Measurements from ENCODE around the gene SHLD1. TPM values are rescaled to one million over a fixed set of nuclear protein-coding genes. Genes with fewer than 3 reads are reported as not detected.
"Not testable (repeated sequence)": the region's sequence is repeated elsewhere in the genome, so short reads cannot be mapped to it uniquely, and the experiment has no call there.

Gene SHLD1, protein sequence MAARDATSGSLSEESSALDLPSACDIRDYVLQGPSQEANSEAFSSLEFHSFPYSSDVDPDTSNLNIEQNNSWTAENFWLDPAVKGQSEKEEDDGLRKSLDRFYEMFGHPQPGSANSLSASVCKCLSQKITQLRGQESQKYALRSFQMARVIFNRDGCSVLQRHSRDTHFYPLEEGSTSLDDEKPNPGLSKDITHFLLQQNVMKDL
- total RNA-seq (ENCODE audit: unreplicated experiment), result 7.1 TPM
- long read RNA-seq, partial matches to known transcripts, result 1 of 8 reads
- long read RNA-seq, other reads (novel, unspliced or antisense), result 2 of 8 reads

DNA sequence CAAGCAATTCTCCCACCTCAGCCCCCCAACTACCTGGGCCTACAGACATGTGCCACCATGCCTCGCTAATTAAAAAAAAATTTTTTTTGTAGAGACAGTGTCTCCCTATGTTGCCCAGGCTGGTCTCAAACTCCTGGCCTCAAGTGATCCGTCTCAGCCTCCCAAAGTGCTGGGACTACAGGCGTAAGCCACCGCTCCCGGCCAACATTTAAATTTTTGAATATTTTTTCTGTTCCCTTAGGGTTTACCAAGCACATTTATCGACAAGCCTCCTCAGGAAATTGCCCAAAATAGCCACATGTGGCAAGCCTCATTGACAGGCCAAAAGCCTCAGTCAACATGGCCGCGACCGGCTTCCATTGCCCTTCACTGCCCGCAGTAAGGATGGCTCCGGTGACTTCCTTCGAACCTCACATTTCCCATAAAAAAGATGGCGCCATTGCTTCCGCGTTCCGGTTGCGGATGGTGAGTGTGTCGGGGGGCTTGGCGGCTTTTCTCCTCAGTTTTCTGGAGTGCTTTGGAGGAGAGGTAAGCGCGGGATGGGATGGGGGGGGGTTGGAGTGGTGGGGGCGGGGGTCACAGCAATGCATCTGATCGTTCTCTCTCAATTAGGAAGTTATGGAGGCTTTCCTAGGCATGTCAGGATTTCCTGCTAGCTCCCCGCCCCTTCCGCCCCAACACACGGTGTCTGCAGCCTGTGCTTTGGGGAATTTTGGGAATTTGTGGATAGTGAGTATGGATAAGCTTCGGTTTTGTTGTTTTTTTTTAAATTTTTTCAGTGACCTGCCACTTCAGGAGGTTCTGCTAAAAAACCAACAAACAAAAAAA is at the start of gene SHLD1:
Gene SHLD1, plus strand, starts transcription at position 450 of the 828 bp plus-strand sequence. CDS start 22,465 bp downstream, outside the sequence.
- no peaks in the 10 kb centered on the region for H3K36me3 Mint-ChIP-seq (ENCODE audit: low read depth, unreplicated experiment)
- no peaks in the 10 kb centered on the region for H3K9me3 Mint-ChIP-seq (ENCODE audit: unreplicated experiment)
- H3K4me3 Mint-ChIP-seq (ENCODE audit: unreplicated experiment), result peak within 1 kb of the TSS; percentile 90
- H3K27ac Mint-ChIP-seq (ENCODE audit: unreplicated experiment), result peak within 1 kb of the TSS; percentile 95
- H3K4me1 Mint-ChIP-seq (ENCODE audit: unreplicated experiment), result peaks cover 5% of the 10 kb centered on the region
- TF ChIP-seq, protein P1, sequence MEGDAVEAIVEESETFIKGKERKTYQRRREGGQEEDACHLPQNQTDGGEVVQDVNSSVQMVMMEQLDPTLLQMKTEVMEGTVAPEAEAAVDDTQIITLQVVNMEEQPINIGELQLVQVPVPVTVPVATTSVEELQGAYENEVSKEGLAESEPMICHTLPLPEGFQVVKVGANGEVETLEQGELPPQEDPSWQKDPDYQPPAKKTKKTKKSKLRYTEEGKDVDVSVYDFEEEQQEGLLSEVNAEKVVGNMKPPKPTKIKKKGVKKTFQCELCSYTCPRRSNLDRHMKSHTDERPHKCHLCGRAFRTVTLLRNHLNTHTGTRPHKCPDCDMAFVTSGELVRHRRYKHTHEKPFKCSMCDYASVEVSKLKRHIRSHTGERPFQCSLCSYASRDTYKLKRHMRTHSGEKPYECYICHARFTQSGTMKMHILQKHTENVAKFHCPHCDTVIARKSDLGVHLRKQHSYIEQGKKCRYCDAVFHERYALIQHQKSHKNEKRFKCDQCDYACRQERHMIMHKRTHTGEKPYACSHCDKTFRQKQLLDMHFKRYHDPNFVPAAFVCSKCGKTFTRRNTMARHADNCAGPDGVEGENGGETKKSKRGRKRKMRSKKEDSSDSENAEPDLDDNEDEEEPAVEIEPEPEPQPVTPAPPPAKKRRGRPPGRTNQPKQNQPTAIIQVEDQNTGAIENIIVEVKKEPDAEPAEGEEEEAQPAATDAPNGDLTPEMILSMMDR (IDR thresholded peaks at IDR 0.05; ENCODE audit: unreplicated experiment), result no peak
- no peaks in the 10 kb centered on the region for H3K27me3 Mint-ChIP-seq (ENCODE audit: unreplicated experiment)
- peak; percentile 75 for DNase-seq (ENCODE audit: low spot score)

DNA sequence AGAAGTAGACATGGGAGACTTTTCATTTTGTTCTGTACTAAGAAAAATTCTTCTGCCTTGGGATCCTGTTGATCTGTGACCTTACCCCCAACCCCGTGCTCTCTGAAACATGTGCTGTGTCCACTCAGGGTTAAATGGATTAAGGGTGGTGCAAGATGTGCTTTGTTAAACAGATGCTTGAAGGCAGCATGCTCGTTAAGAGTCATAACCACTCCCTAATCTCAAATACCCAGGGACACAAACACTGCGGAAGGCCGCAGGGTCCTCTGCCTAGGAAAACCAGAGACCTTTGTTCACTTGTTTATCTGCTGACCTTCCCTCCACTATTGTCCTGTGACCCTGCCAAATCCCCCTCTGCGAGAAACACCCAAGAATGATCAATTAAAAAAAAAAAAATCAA is 47.9 kb upstream of the SHLD1 start:
- not testable (repeated sequence) for H3K9me3 Mint-ChIP-seq (ENCODE audit: unreplicated experiment); H3K4me3 Mint-ChIP-seq (ENCODE audit: unreplicated experiment); H3K4me1 Mint-ChIP-seq (ENCODE audit: unreplicated experiment); DNase-seq (ENCODE audit: low spot score); H3K27me3 Mint-ChIP-seq (ENCODE audit: unreplicated experiment); H3K27ac Mint-ChIP-seq (ENCODE audit: unreplicated experiment); H3K36me3 Mint-ChIP-seq (ENCODE audit: low read depth, unreplicated experiment)

- no peak overlapping the region for H3K4me3 Mint-ChIP-seq (ENCODE audit: unreplicated experiment)
- TF ChIP-seq, protein P1 (IDR thresholded peaks at IDR 0.05; ENCODE audit: unreplicated experiment), result no peak
- H3K27me3 Mint-ChIP-seq (ENCODE audit: unreplicated experiment), result no peaks in the 10 kb centered on the region
- no peak overlapping the region for H3K27ac Mint-ChIP-seq (ENCODE audit: unreplicated experiment)
- no peaks in the 10 kb centered on the region for H3K36me3 Mint-ChIP-seq (ENCODE audit: low read depth, unreplicated experiment)
- no peak for DNase-seq (ENCODE audit: low spot score)
- no peaks in the 10 kb centered on the region for H3K9me3 Mint-ChIP-seq (ENCODE audit: unreplicated experiment)
- no peaks in the 10 kb centered on the region for H3K4me1 Mint-ChIP-seq (ENCODE audit: unreplicated experiment)
Measured at GRCh38 chr20:5703681-5704101, 46.5 kb upstream of the SHLD1 start.

GRCh38 chr20:5705827-5706226 is 44.4 kb upstream of the SHLD1 start:
- peaks cover 3% of the 10 kb centered on the region for H3K4me1 Mint-ChIP-seq (ENCODE audit: unreplicated experiment)
- H3K27me3 Mint-ChIP-seq (ENCODE audit: unreplicated experiment), result no peaks in the 10 kb centered on the region
- no peaks in the 10 kb centered on the region for H3K9me3 Mint-ChIP-seq (ENCODE audit: unreplicated experiment)
- no peak overlapping the region for H3K27ac Mint-ChIP-seq (ENCODE audit: unreplicated experiment)
- TF ChIP-seq, protein P1 (IDR thresholded peaks at IDR 0.05; ENCODE audit: unreplicated experiment), result no peak
- no peak overlapping the region for H3K4me3 Mint-ChIP-seq (ENCODE audit: unreplicated experiment)
- H3K36me3 Mint-ChIP-seq (ENCODE audit: low read depth, unreplicated experiment), result no peaks in the 10 kb centered on the region
- no peak for DNase-seq (ENCODE audit: low spot score)

- Mint-ChIP-seq H3K4me1 (ENCODE audit: unreplicated experiment) (peaks cover 5% of the 10 kb centered on the region), H3K27me3 (ENCODE audit: unreplicated experiment) (no peaks in the 10 kb centered on the region), H3K27ac (ENCODE audit: unreplicated experiment) (no peak overlapping the region), H3K4me3 (ENCODE audit: unreplicated experiment) (no peak overlapping the region), H3K9me3 (ENCODE audit: unreplicated experiment) (no peaks in the 10 kb centered on the region), H3K36me3 (ENCODE audit: low read depth, unreplicated experiment) (no peaks in the 10 kb centered on the region)
- TF ChIP-seq, protein P1 (IDR thresholded peaks at IDR 0.05; ENCODE audit: unreplicated experiment), result no peak
- DNase-seq (ENCODE audit: low spot score), result no peak
Measured at GRCh38 chr20:5706797-5707196, 43.4 kb upstream of the SHLD1 start.
